DMS79 treated with DMSO at 0.1 percent for 48 hours (cell line): Measurements from ENCODE around the gene USP10.

Experiments used
- DNase-seq: peaks from one replicate; lab custom pipeline; 2025; lab: John Stamatoyannopoulos, UW

Gene USP10

GRCh38 chr16:84699712-84700445 lies at the start of gene USP10:
USP10 (plus strand) TSS chr16:84700000; CDS start chr16:84700091, 91 bp downstream.
- peak; percentile 26 for DNase-seq

DNA sequence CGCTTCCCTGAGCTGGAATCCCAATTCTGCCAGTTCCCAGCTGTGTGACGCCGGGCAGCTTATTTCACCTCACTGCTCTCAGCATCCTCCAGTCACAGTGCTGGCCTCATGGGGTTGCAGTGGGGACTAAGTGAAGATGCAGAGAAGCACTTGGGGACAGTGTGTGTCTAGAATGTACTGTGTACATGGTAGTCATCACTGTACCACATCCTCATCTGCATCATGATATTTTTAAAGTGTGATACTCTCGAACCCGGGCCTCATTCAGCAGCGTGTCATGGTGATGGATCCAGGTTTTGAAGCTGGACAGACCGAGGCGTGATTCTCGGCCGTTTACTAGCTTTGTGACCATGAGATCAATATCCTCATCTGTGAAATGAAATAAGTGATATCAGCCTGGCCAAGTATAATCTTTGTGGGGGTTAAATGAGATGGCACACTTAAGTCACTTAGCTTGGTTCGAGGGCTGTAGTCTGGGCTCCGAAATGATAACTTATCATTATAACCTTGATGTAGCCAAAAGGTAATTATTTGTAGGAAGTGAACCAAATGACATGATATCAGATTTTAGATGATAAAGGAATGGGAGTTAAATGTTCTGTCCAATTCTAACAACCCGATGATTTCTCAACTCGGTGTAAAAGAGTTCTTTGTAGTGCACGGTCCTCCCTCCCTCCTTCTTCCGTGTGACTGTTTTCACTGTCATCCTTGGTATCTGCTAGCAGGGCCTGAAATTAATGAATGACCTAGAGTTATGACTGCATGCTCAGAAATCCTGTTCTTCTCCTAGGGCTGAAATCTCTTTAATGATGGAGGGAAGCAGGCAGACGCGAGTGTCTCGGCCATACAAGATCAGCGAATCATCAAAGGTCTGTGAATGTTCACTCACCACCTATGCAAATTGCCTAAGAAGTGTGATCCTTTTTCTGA lies 49.5 kb upstream of the USP10 start:
- DNase-seq: no peak

DNA sequence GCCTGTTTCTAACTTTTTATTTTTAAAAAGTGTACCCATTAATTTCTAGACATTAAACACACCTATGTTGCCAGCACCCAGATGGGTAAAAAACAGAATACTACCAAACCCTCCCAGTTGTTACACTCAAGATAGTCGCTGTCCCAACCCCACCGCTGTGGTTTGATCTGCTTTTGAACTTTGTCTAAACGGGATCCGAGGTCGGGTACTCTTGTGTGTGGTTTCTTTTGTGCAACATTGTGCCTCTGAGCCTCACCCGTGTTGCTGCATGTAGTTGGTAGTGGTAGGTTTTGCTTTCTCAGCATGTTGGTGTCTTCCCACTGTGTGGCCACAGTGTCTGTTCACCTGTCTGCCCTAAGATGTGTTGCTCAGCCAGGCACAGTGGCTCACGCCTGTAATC lies 47.2 kb upstream of the USP10 start:
- no peak for DNase-seq

- no peak for DNase-seq
Measured at GRCh38 chr16:84654238-84654637, 45.6 kb upstream of the USP10 start.

- DNase-seq: no peak
Measured at GRCh38 chr16:84654998-84655397, 44.8 kb upstream of the USP10 start.

GRCh38 chr16:84656649-84657048 lies 43.2 kb upstream of the USP10 start:
- no peak for DNase-seq

GRCh38 chr16:84657229-84657837 lies 42.5 kb upstream of the USP10 start:
- no peak for DNase-seq

GRCh38 chr16:84658690-84659089 lies 41.1 kb upstream of the USP10 start:
- DNase-seq: no peak

GRCh38 chr16:84659656-84660300 lies 40.0 kb upstream of the USP10 start:
- no peak for DNase-seq

DNA sequence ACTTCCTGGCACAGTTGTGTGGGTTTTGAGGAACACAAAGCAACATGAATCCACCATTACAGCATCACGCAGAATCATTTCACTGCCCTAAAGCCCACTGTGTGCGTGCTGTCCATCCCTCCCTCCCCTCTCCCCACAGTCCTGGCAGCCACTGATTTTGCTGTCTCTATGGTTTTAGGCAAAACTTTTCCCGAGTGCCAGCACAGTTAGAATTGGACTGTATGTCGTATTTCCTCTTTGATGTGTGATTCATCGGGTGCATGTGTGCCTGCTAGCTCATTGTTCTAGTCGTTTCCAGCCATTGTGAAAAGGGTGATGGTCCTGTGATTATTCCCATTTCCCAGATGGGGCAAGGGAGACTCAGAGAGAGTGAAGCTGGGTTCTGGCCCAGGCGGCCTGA lies 38.8 kb upstream of the USP10 start:
- no peak for DNase-seq

DNA sequence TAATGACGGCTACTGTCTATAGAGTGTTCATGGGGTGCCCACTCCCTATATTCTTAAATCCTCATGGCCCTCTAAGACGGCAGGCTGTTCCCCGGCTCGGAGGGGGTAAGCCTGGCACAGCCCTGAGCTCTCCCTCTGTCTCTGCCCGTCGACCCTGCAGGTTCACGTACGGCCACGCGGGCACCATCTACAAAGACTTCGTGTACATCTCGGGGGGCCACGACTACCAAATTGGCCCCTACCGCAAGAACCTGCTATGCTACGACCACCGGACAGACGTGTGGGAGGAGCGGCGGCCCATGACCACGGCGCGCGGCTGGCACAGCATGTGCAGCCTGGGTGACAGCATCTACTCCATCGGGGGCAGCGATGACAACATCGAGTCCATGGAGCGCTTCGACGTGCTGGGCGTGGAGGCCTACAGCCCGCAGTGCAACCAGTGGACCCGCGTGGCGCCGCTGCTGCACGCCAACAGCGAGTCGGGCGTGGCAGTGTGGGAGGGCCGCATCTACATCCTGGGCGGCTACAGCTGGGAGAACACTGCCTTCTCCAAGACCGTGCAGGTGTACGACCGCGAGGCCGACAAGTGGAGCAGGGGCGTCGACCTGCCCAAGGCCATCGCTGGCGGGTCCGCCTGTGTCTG lies 38.3 kb upstream of the USP10 start:
- no peak for DNase-seq

- no peak for DNase-seq
Measured at GRCh38 chr16:84662471-84662870, 37.3 kb upstream of the USP10 start.

DNA sequence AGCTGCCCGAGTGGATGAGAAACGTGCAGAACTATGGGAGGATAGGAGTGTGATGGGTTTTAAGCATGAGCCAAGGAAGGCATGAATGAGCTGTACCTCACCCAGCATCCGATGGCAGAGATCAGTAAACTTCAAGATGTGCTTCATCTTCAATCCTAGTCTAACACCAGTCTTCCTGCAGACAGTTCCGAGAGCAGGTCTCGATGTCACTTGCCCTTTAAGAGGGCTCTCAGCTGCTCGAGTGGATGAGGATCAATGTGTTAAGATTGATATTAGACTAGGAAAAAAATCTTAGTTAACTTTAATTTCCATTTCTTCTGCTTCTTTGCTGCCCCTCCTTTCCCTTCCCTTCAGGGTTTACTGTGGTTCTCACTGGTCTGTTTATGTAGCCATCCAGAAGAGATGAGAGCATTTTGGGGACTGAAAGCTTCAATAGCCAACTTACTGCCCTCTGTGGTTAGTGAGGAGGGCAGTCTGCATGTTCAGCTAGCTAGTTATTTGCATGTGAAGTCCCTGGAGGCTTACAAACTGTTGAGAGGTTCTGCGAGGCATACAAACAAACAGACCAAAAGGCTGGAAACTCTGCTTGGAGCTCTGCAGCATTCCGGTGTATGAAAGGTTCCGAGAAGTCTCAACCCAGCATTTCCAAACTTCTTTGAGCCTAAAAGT lies 36.2 kb upstream of the USP10 start:
- peak; percentile 26 for DNase-seq

GRCh38 chr16:84665359-84665758 lies 34.4 kb upstream of the USP10 start:
- DNase-seq: no peak

GRCh38 chr16:84665843-84666242 lies 34.0 kb upstream of the USP10 start:
- no peak for DNase-seq

GRCh38 chr16:84667600-84668309 lies 32.0 kb upstream of the USP10 start:
- DNase-seq: no peak

GRCh38 chr16:84670063-84670462 lies 29.7 kb upstream of the USP10 start:
- no peak for DNase-seq

DNA sequence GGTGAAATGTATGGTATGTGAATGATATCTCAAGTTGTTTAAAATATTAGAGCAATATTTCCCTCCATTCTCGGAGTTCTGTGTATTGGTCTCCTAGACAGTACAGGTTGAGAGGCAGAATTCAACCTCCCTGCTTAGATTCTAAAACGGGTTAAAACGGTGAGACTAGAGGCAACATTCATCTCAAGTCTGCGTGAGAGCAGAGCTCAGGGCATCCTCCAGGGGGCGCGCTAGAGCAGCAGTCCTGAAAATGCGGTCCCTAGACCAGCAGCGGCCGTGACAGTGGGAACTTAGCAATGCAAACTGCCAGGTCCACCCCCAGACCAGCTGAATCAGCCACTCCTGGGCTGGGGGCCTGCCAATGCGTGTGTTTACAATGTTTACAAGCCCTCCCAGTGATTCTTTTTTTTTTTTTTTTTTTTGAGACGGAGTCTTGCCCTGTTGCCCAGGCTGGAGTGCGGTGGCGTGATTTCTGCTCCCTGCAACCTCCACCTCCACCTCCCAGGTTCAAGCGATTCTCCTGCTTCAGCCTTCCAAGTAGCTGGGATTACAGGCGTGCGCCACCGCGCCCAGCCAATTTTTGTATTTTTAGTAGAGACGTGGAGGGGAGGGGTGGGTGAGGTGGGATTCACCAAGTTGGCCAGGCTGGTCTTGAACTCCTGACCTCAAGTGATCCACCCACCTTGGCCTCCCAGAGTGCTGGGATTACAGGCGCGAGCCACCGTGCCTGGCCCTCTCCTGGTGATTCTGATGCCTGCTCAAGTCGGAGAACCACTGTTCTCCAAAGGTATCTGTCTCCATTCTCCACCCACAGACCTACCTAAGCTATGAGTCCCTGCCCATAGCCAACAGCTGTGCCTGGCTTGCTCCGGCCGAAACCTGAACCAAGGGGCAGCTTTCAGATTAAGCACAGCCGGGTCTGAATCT lies 27.3 kb upstream of the USP10 start:
- DNase-seq: no peak

DNA sequence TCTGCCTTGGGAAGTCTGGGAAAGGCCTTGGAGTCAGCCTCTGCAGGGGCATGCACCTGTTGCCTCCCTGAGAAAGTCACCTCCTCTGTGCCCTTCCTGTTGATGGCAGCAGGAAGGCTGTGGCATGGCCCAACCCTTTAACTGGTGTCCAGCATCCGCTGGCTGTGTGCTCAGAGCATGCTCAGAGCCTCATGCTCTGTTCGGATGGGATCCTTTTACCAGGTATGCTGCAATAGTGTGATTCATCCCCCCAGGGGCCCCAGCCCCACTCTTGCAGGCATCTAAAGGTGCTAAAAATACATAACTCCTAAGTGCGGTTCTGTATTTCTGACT lies 26.6 kb upstream of the USP10 start:
- no peak for DNase-seq

DNA sequence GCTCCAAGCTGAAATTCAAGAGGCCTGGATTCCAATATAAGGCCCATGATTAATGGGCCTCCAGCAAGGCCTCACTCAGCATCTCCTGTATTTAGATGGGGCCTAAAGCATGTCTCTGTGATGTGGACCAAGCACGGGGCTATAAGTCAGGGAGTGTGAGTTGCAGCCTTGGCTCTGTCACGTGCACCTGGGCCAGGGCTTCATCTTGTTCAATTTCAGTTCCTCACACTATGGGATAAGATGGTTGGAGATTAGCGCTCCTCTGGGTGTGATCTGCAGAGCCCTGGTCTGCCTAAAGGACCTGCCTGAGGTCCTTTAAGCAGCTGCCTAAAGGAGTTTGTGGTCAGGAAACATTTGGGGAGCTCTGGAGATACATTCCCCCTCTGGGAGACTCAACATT lies 26.2 kb upstream of the USP10 start:
- no peak for DNase-seq
